Activated CD4-positive, alpha-beta T cell treated with anti-CD3 and anti-CD28 coated beads, Interleukin-2, amount 50 U/mL, for 24 hours (primary cell): ENCODE measurements around the gene CEP170B.
"Not testable (repeated sequence)": the region's sequence is repeated elsewhere in the genome, so short reads cannot be mapped to it uniquely, and the experiment has no call there.

Source experiments
- DNase-seq, 2 donors: peaks; one replicate each; pipeline ENCODE4 v3.0.0-alpha.2; 2020; ENCODE audit warnings: low read depth in 1 of 2, low spot score in 1 of 2

Gene CEP170B

GRCh38 chr14:104904650-104905578, 39.8 kb downstream of the CEP170B start:
- DNase-seq, result not testable (repeated sequence)

GRCh38 chr14:104905579-104905933, 40.5 kb downstream of the CEP170B start:
- DNase-seq, result not testable (repeated sequence)

DNA sequence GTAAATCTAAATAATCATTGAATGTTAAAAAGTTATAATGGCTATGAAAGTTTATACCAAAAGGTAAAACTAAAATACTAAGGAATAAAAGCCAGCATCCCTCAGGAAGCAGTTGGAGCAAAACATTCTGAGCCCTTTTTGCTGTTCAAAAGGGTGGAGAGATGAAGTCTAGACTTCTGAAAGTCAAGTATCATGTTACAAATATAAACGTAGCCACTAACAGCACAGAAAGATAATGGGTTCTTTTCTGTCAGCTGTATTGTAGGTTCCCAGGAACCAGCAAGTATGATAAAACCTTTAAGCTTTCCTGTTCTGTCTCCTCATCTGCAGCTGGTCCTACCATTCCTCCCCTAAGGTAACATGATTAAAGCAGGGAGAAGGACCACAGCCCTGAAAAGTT, 43.2 kb downstream of the CEP170B start:
- DNase-seq, result no peak

- DNase-seq, result no peak
These were observed 47.0 kb downstream of the CEP170B start for GRCh38 chr14:104912053-104912452.

DNA sequence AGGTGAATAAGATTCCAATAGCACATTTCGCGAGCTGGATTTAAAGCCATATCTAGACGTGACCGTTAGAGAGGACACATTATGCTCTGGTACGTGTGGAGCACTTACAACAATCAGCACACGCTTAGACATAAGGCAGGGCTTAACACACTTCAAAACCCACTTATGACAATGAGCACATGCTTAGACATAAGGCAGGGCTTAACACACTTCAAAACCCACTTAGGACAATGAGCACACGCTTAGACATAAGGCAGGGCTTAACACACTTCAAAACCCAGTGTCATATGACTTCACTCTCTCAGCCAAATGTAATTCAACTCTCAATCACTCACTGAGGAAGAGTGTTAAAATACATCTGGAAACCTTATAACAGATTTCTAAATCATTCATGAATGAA, 48.4 kb downstream of the CEP170B start:
- DNase-seq, result no peak

DNA sequence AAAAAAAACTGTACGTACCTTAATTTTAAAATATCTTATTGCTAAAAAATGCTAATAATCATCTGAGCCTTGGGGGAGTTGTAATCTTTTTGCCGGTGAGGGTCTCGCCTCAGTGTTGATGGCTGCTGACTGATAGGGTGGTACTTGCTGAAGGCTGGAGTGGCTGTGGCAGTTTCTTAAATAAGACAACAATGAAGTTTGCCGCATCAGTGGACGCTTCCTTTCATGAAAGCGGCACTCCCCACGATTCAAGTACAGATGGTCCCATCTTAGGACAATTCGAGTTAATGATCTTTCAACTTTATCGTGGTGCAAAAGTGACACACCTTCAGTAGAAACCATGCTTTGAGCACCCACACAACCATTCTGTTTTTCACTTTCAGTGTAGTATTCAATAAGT, 52.0 kb downstream of the CEP170B start:
- no peak for DNase-seq

GRCh38 chr14:104917993-104918392, 52.9 kb downstream of the CEP170B start:
- DNase-seq, result no peak

DNA sequence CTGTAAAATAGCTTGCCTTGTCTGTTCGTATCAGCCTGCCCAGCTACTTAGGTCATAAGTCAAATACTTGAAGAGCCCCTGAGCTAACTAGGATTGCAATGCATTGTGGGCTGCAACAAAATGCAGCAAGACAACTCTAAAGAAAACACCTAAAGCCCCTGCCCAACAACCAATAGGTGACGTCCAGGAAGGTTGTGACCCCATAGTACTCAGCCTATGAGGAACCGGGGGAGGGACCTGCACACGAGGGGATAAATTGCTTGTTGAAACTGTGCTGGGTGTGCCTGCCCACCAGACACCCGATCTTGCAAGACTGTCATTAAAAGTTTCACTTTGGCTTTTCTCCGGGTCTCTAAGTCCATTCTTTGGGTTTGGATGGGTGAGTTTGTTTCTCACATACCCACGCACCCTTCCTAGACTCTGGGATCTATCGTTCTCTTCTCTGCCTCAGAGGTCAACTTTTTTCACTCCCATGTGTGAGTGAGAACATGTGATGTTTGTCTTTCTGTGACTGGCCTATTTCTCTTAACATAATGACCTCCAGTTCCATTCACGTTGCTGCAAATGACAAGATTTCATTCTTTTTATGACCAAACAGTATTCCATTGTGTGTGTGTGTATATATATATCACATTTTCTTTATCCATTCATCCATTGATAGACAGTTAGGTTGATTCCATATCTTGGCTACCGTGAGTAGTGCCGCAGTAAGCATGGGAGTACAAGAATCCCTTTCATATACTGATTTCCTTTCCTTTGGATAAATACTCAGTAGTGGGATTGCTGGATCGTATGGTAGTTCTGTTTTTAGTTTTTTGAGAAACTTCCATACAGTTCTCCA, 54.3 kb downstream of the CEP170B start:
- DNase-seq, result not testable (repeated sequence)

DNA sequence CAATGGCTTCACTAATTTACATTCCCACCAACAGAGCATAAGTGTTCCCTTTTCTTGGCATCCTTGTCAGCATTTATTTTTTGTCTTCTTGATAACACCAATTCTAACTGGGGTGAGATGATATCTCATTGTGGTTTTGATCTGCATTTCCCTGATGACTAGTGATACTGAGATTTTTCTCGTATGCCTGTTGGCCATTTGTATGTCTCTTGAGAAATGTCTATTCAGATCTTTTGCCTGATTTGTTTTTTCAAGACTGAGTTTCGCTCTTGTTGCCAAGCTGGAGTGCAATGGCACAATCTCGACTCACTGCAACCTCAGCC, 54.9 kb downstream of the CEP170B start:
- no peak for DNase-seq

DNA sequence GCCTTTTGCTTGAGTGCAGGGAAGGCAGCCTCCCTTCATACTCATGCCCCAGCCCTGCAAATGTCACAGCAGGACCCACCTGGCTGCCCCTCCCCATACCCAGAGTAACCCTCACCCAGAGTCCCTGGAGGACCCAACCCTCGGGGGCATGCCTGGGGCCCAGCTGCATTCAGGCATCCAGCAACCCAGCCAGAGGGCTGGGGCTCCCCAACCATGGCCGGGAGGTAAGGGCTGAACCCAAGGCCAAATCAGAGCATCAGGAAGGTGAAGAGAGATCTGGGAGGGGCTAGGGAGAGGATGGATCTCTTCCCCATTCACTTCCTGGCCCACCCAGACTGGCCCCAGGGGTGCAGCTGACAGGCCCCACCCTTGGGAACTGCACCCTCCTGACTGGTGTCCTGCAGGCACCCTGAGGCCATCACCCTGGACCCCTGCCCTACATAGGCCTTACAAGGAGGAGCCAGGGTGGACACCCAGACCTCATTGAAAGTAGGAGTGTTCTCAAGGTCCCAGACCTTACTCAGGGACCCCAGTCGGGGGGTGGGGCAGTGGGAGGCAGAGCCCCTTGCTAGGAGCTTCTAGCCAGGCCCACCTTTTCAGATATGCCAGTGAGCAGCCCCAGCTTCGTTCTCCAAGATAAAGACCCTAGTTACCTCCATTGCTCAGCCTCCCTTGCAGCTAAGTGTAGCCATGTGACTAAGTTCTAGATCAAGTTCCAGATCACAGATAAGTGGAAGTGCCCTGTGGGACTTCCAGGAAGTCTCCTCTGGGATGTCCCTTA, 58.8 kb downstream of the CEP170B start:
- no peak for DNase-seq

DNA sequence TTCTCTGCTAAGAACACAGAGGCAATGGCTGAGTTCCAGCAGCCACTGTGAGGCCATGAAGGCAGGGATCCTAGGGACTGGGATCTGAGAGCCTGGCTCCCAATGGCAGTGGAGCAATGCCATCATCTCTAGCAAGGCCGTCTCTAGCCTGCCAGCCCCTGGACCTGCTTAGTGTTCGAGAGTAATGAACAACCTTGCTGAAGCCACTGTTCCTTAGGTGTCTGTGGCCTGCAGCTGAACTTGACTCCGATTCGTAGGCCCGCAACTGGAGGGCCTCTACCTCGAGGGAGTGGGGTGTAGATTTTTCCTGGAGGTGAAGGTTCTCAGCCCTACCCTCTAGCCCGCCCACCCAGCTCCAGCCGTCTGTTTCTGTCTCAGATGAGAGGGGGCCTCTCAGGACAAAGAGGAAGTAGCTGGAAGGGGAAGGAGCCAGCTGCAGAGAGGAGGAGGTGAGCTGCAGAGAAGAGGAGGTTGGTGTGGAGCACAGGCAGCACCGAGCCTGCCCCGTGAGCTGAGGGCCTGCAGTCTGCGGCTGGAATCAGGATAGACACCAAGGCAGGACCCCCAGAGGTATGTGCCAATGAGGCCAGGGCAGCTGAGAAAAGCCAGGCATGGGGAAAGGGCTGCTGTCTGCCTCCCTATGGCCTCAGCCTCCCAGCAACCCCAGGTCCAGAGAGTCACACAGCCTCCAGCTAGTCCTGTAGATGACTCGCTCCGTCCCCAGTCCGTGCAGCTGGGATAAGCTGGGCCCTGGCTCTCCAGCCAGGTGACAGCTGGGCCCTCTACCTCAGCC, 59.5 kb downstream of the CEP170B start, which contains the start of gene PLD4:
Gene PLD4 (plus strand): TSS at position 459 of the 793 bp plus-strand sequence. CDS start 2,262 bp downstream, outside the sequence.
- DNase-seq, result no peak

GRCh38 chr14:104925214-104925854, 60.3 kb downstream of the CEP170B start:
- DNase-seq, result no peak

- DNase-seq, result no peak
These were observed 61.0 kb downstream of the CEP170B start for GRCh38 chr14:104925855-104926609.

DNA sequence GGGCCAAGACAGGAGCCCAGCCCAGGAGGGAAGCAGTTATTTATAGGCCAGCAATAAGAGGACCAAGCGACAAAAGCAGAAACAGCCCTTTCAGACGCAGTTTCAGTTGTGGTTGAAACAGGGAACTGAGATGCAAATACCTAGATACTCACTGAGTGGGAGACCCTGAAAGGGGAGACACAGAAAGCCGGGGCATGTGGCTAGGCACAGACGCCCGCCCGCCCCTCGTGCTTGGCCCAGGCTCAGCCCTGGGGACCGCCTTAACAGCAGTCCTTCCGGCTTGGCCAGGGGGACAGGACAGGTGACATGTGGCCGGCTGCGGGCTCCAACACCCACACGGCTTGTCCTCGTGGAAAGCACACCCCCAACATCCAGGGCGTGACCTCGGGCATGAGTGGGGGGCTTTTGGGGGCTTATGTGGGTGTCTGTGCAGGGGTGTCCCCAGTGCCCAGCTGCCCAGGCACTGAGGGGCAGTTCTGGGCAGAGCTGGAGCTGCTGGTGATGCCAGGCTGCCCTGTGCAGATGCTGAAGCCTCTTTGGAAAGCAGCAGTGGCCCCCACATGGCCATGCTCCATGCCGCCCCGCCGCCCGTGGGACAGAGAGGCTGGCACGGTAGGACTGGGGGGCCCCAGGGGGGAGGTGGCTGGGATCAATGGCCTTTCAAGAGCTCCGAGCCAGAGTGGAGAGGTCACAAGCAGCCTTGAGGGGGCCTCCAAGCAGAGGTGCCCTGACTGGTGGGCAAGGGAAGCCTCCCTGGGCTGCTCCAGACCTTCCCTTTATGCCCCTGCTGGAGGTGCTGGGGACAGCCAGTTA, 61.8 kb downstream of the CEP170B start:
- DNase-seq, result no peak

DNA sequence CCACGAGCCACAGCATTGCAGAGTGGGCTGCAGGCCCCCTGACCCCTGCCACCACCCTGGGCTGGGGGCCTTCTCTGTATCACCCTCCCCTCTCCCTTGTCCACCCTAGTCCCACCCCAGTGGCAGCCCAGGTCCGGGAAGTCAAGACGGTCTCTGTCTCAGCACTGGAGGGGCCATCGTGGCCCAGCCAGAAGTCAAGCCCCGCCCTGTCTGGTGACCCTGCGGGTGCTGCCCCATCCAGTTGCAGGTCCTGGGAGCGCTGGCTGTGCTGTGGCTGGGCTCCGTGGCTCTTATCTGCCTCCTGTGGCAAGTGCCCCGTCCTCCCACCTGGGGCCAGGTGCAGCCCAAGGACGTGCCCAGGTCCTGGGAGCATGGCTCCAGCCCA, 62.4 kb downstream of the CEP170B start:
- no peak for DNase-seq

GRCh38 chr14:104927901-104928300, 62.8 kb downstream of the CEP170B start:
- no peak for DNase-seq

- DNase-seq, result no peak
These were observed 63.5 kb downstream of the CEP170B start for GRCh38 chr14:104928391-104929133.
